ENCODE measurements around the gene RASL10B.
"Not testable (repeated sequence)": the region's sequence is repeated elsewhere in the genome, so short reads cannot be mapped to it uniquely, and the experiment has no call there.

Gene RASL10B, protein sequence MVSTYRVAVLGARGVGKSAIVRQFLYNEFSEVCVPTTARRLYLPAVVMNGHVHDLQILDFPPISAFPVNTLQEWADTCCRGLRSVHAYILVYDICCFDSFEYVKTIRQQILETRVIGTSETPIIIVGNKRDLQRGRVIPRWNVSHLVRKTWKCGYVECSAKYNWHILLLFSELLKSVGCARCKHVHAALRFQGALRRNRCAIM

DNA sequence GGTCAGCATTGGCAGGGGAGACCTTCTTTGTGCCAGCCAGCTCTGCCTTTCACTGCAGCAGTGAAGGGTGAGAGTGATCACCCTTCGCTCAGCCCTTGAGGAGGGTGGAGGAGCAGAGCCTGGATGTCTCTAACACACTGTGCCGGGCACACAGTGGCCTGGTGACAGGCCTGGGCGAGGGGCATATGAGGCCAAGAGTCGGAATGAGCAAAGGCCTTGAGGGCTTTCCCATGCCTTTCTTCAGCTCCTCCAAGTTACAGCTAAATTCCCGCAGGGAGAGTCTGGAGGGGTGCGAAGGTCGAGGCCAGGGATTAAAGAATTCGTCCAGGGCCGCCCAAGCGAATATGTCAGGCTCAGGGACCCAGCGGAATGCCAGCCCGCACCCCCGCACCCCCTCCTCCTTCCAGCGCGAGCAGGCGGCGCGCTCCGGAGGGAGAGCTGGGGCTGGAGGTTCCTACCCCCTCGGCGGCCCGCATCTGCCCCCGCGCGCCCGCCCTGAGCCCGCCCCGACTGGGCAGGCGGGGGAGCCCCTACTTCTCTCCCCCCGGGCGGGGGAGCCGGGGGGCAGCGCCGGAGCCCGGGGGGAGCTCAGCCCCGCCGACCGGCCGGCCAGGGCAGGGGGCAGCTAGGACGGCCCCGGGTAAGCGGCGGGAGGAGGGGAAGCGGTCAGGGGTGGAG is at the start of gene RASL10B:
TSS of gene RASL10B (plus strand) at position 401 of the 678 bp plus-strand sequence. CDS start 3,546 bp downstream, outside the sequence.
- peak within 1 kb of the TSS; percentile 66 for H3K4me3 Mint-ChIP-seq
- H3K27ac Mint-ChIP-seq, result no peak within 1 kb of the TSS
- peaks cover 17% of the 10 kb centered on the region for H3K36me3 Mint-ChIP-seq (ENCODE audit: low read depth)
- peaks cover 15% of the 10 kb centered on the region for H3K4me1 Mint-ChIP-seq (ENCODE audit: low read depth)
- H3K9me3 Mint-ChIP-seq, result no peaks in the 10 kb centered on the region
- H3K27me3 Mint-ChIP-seq, result no peaks in the 10 kb centered on the region

DNA sequence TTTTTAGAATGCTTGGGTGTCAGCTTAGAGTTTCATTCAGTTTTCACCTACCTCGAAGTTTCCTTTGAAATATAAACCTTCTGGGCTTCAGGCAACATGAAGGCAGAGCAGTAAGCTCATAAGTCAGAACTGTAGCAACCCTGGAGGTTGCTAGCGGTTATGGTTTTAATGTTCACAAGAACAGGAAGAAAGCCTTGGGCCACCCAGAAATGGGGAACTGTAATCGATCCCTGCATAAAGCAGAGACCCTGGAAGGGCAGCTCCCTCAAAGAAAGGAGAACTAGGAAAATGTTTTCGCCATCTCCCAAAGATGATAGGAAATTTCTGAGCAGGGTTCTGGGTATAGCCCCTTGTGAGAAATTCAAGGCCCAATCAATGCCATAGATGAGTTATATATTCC is 47.8 kb upstream of the RASL10B start:
- no peak overlapping the region for H3K27ac Mint-ChIP-seq
- no peaks in the 10 kb centered on the region for H3K27me3 Mint-ChIP-seq
- H3K9me3 Mint-ChIP-seq, result no peaks in the 10 kb centered on the region
- no peak overlapping the region for H3K4me3 Mint-ChIP-seq
- peaks cover 9% of the 10 kb centered on the region for H3K4me1 Mint-ChIP-seq (ENCODE audit: low read depth)
- H3K36me3 Mint-ChIP-seq (ENCODE audit: low read depth), result peaks cover 74% of the 10 kb centered on the region

DNA sequence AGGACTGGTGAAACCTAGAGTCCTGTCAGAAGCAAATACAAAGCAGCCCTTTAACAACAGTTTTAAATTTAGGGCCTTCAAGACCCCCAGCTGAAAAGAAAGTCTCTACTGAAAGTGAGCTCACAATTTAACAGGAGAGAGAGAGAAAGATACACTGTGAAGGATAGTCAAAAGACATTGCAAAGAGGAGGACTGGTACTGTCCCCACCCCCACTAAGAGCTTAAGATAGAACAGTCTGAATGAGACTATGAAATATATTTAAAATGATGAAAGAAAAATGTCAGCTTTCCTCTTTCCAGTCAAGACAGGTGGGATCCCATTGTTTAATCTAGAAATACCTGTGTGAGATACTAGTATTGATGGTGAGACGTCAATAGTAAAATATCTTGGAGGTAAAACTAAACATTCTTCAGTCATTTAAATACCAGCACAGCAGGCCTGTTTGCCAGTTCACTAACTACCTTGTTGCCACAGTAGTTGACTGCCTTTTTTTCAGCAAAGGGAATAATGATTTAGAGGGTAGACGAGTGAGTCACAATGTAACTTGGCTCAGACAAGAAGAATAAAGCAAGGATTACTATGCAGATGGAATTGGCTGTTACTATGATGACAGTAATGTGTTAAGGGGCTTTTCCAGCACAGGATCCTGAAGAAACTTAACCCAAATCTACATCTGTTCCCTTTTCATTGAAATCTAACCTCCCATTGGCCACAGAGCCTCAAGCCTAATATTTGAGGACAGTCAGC is 47.2 kb upstream of the RASL10B start:
- H3K27me3 Mint-ChIP-seq, result no peaks in the 10 kb centered on the region
- peaks cover 3% of the 10 kb centered on the region for H3K4me1 Mint-ChIP-seq (ENCODE audit: low read depth)
- peaks cover 68% of the 10 kb centered on the region for H3K36me3 Mint-ChIP-seq (ENCODE audit: low read depth)
- H3K9me3 Mint-ChIP-seq, result no peaks in the 10 kb centered on the region
- H3K27ac Mint-ChIP-seq, result no peak overlapping the region
- no peak overlapping the region for H3K4me3 Mint-ChIP-seq

DNA sequence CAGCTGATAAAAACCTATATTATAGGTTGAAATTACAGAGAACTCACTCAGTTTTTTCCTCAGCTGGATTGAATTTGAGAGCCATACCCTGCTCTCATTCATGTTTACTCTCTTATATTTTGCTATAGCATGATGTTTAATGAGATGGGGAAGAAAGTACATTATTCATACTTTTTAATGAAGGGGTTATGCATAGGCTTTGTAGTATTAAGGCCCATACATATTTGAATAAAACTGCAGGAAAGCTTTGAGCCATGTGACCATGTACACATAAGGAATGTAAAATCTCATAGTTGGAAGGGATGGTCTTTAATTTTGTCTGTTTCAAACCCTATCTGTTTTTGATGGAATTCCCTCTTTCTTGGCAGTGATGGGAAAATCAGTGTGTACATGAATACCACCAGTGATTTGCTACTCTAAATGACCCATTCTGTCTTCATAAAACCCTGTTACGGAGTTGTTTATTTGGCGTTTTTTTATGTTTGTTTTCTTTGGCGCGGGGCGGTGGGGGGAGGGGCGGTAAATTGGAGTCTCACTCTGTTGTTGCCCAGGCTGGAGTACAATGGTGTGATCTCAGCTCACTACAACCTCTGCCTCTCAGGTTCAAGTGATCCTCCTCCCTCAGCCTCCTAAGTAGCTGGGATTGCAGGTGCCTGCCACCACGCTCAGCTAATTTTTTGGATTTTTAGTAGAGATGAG is 38.8 kb upstream of the RASL10B start:
- no peaks in the 10 kb centered on the region for H3K4me1 Mint-ChIP-seq (ENCODE audit: low read depth)
- no peaks in the 10 kb centered on the region for H3K9me3 Mint-ChIP-seq
- no peak overlapping the region for H3K27ac Mint-ChIP-seq
- no peak overlapping the region for H3K4me3 Mint-ChIP-seq
- H3K36me3 Mint-ChIP-seq (ENCODE audit: low read depth), result peaks cover 72% of the 10 kb centered on the region
- H3K27me3 Mint-ChIP-seq, result no peaks in the 10 kb centered on the region

DNA sequence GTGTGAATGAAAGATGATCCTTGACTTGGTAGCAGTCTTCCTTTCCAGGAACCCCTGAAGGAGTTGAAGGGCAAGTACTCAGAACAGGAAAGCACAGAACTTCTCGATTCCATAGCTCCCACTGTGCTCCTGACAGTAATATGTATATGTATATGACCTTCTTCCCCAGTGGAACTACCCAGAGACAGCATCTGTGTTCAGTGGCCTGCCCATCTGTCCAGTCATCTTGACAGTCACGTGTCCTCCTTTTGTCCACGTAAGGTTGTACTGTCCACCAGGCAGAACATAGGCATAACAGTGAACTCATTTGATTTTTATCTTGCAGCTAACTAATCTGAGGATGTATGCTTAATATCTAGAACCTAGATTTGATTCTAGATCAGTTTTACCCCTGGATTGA is 37.8 kb upstream of the RASL10B start:
- no peaks in the 10 kb centered on the region for H3K9me3 Mint-ChIP-seq

DNA sequence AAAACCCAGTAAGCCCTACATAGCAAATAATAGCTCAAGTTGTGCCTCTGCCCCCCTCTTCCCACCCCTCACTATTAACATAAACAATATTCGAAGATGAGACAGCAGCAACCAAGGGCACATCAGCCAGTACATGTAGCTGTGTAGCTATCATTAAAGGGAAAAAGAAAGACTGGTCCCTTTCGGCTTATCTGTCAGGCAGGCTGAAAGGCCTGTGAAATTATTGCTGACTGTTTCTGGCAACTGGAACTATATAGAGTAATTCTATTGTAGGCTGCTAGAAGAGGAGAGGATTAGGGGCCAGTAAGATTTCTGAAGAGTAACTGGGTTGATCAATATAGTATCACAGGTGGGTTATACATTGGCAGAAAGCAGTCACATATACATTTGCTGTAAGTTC is 36.5 kb upstream of the RASL10B start:
- no peaks in the 10 kb centered on the region for H3K27me3 Mint-ChIP-seq
- H3K4me1 Mint-ChIP-seq (ENCODE audit: low read depth), result no peaks in the 10 kb centered on the region
- H3K27ac Mint-ChIP-seq, result no peak overlapping the region
- peaks cover 60% of the 10 kb centered on the region for H3K36me3 Mint-ChIP-seq (ENCODE audit: low read depth)
- no peaks in the 10 kb centered on the region for H3K9me3 Mint-ChIP-seq
- H3K4me3 Mint-ChIP-seq, result no peak overlapping the region

More for the DNA sequence above, 37.8 kb upstream of the RASL10B start:
- Mint-ChIP-seq H3K27ac (no peak overlapping the region), H3K4me3 (no peak overlapping the region), H3K27me3 (no peaks in the 10 kb centered on the region), H3K4me1 (ENCODE audit: low read depth) (no peaks in the 10 kb centered on the region), H3K36me3 (ENCODE audit: low read depth) (peaks cover 66% of the 10 kb centered on the region)

DNA sequence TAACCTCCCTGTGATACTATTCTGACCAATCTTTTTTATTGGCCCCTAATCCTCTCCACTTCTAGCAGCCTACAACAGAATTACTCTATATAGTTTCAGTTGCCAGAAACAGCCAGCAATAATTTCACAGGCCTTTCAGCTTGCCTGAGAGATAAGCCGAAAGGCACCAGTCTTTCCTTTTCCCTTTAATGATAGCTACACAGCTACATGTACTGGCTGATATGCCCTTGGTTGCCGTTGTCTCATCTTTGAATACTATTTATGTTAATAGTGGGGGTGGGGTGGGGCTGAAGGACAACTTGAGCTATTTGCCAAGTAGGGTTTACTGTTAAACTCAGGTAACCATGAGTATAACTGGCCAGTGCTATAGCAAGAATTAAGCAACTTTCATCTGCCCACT is 35.8 kb upstream of the RASL10B start:
- Mint-ChIP-seq H3K27me3 (no peaks in the 10 kb centered on the region), H3K9me3 (no peaks in the 10 kb centered on the region), H3K36me3 (ENCODE audit: low read depth) (peaks cover 57% of the 10 kb centered on the region)

DNA sequence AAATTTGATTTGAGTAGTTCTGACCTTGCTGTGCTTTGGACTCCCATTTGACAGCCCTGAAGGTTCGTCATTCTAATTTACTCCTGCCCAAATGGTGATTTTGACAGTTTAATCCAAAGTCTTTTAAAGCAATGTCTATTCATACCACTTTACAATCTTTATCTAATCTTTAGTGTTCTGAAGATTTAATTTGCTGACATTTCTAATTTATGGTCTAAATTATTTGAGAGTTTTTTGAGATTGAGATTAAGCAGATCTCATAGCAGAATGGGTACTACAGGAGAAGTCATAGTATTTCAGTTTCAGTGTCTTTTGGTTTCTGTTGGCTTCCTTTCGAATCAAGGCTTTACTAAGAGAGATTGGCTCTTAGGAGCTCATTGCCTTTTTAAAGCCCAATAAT is 32.6 kb upstream of the RASL10B start:
- H3K27ac Mint-ChIP-seq, result no peak overlapping the region
- no peaks in the 10 kb centered on the region for H3K4me1 Mint-ChIP-seq (ENCODE audit: low read depth)
- peaks cover 4% of the 10 kb centered on the region for H3K9me3 Mint-ChIP-seq
- no peaks in the 10 kb centered on the region for H3K27me3 Mint-ChIP-seq
- H3K36me3 Mint-ChIP-seq (ENCODE audit: low read depth), result peaks cover 59% of the 10 kb centered on the region
- no peak overlapping the region for H3K4me3 Mint-ChIP-seq

More for the DNA sequence above, 35.8 kb upstream of the RASL10B start:
- H3K4me1 Mint-ChIP-seq (ENCODE audit: low read depth), result no peaks in the 10 kb centered on the region
- no peak overlapping the region for H3K4me3 Mint-ChIP-seq
- no peak overlapping the region for H3K27ac Mint-ChIP-seq

DNA sequence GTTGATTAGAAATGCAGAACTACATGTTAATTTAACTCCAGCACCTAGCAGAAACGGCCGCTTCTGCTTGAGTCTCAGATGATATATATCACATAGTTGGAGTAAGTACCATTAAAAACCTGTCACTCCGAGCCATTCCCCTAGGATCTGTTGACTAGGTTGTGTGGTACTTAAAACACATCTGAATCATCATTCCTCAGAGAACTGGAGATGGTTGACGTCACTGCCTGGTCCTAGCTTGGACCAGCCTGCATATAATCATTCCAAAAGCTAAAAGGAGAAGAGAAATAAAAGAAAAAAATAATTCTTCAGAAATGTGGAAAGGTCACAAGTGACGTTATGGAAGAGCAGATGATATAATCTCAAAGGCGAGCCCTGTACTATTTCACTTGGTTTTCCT is 31.3 kb upstream of the RASL10B start:
- Mint-ChIP-seq H3K27ac (no peak overlapping the region), H3K27me3 (no peaks in the 10 kb centered on the region), H3K4me1 (ENCODE audit: low read depth) (no peaks in the 10 kb centered on the region), H3K36me3 (ENCODE audit: low read depth) (peaks cover 52% of the 10 kb centered on the region), H3K4me3 (no peak overlapping the region), H3K9me3 (peaks cover 4% of the 10 kb centered on the region)

DNA sequence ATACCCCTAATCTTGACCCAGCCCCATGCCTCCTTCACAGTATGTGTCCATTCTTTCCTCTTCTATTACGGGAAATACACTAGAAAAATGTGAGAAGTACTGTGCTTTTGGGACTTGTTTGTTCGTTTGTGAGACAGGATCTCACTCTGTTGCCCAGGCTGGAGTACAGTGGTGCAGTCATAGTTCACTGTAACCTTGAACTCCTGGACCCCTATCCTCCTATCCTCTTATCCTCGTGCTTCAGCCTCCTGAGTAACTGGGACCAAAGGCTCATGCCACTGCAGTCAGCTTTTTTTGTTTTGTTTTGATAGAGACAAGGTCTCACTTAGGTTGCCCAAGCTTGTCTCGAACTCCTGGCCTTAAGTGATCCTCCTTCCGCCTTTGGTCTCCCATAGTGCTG is 29.9 kb upstream of the RASL10B start:
- H3K4me1 Mint-ChIP-seq (ENCODE audit: low read depth), result no peaks in the 10 kb centered on the region
- no peak overlapping the region for H3K27ac Mint-ChIP-seq
- H3K36me3 Mint-ChIP-seq (ENCODE audit: low read depth), result peaks cover 50% of the 10 kb centered on the region
- H3K9me3 Mint-ChIP-seq, result peaks cover 4% of the 10 kb centered on the region
- H3K27me3 Mint-ChIP-seq, result no peaks in the 10 kb centered on the region
- H3K4me3 Mint-ChIP-seq, result no peak overlapping the region

DNA sequence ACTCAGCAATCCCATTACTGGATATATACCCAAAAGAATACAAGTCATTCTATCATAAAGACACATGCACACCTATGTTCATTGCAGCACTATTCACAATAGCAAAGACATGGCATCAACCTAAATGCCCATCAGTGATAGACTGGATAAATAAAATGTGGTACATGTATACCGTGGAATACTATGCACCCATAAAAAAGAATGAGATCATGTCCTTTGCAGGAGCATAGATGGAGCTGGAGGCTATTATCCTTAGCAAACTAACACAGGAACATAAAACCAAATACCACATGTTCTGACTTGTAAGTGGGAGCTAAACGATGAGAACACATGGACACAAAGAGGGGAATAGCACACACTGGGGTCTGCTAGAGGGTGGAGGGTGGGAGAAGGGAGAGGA is 28.1 kb upstream of the RASL10B start:
- H3K4me1 Mint-ChIP-seq (ENCODE audit: low read depth); H3K9me3 Mint-ChIP-seq; H3K27ac Mint-ChIP-seq; H3K27me3 Mint-ChIP-seq; H3K4me3 Mint-ChIP-seq: not testable (repeated sequence)
- peaks cover 38% of the 10 kb centered on the region for H3K36me3 Mint-ChIP-seq (ENCODE audit: low read depth)

DNA sequence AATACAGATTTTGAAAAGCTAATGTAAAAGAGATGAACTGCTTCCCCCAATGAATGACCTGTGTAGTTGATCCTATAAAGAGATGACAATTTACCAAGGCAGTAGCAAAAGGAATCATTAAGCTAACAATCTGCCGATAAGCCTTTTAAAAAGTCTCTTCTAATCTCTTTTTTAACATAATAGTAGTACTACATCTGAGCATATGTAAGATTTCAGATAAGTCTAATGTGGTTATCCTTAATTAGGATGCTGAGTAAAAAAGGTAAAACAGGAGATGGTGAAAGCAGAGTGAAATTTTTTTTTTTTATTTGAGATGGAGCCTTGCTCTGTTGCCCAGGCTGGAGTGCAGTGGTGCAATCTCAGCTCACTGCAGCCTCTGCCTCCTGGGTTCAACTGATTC is 26.2 kb upstream of the RASL10B start:
- Mint-ChIP-seq H3K27me3 (no peaks in the 10 kb centered on the region), H3K36me3 (ENCODE audit: low read depth) (peaks cover 50% of the 10 kb centered on the region), H3K4me1 (ENCODE audit: low read depth) (peaks cover 18% of the 10 kb centered on the region), H3K4me3 (no peak overlapping the region), H3K27ac (no peak overlapping the region), H3K9me3 (peaks cover 4% of the 10 kb centered on the region)

DNA sequence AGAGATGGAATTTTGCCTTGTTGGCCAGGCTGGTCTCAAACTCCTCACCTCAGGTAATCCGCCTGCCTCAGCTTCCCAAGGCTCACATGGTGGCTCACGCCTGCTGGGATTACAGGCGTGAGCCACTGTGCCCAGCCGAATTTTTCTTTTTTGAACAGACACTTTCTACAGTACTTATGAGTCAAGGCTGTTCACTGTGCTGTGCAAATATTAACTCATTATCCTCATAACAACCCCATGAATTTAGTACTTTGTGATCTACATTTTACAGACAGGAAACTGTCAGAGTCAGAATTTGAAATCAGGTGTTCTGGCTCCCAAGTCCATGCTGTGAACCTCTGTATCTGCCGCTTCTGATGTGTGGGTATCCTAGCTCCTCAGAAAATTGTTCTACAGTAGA is 25.7 kb upstream of the RASL10B start:
- Mint-ChIP-seq H3K4me3 (no peak overlapping the region), H3K36me3 (ENCODE audit: low read depth) (peaks cover 53% of the 10 kb centered on the region), H3K9me3 (peaks cover 4% of the 10 kb centered on the region), H3K27ac (no peak overlapping the region), H3K27me3 (no peaks in the 10 kb centered on the region), H3K4me1 (ENCODE audit: low read depth) (peaks cover 21% of the 10 kb centered on the region)

DNA sequence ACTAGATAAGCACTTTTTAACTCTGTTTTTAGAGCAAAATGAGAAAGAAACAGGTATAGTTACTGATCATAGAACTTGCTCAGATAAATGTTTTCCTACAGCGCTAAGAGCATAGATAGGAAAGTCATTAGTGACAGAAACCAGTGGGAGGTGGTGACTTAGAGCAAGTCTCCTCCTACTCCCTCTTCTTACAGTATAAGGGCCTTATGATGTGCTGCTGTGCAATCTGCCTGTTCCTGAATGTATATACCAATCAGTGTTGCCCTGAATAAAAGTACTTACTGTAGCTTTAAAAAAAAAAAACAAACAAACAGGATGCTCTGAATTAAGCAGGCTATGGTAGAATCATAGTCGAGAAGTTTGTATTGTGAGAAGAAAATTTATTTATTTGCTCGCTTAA is 23.3 kb upstream of the RASL10B start:
- Mint-ChIP-seq H3K4me3 (no peak overlapping the region), H3K27me3 (no peaks in the 10 kb centered on the region), H3K36me3 (ENCODE audit: low read depth) (peaks cover 37% of the 10 kb centered on the region), H3K9me3 (no peaks in the 10 kb centered on the region), H3K4me1 (ENCODE audit: low read depth) (peaks cover 21% of the 10 kb centered on the region), H3K27ac (no peak overlapping the region)

DNA sequence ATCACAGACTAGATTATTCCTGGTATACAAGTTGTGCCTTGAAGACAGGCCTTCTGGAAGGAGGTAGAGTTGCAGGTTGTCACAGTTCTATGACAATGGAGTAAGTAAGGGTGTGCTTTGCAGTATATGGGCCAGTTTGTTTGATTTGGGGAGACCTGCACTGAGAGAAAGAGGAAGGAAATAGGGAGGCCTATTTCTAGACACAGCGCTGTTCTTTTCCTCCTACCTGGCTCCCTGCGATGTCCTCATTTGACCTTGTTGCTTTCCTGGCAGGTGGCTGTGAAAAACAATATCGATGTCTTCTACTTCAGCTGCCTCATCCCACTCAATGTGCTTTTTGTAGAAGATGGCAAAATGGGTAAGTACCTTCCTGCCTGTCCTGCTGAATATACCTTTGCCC is 22.5 kb upstream of the RASL10B start:
- H3K4me1 Mint-ChIP-seq (ENCODE audit: low read depth), result peaks cover 21% of the 10 kb centered on the region
- H3K36me3 Mint-ChIP-seq (ENCODE audit: low read depth), result peaks cover 34% of the 10 kb centered on the region
- H3K9me3 Mint-ChIP-seq, result no peaks in the 10 kb centered on the region
- H3K27ac Mint-ChIP-seq, result no peak overlapping the region
- H3K27me3 Mint-ChIP-seq, result no peaks in the 10 kb centered on the region
- no peak overlapping the region for H3K4me3 Mint-ChIP-seq

All from stimulated activated naive CD8-positive, alpha-beta T cell treated with anti-CD3 and anti-CD28 coated beads, Interleukin-15, Interleukin-2, amounts not matched to agents 100 ng/mL and 50 ng/mL, for 24 hours (primary cell).